Activated T-cell treated with anti-CD3 and anti-CD28 coated beads, Interleukin-2, amount 50 U/mL, for 72 hours (primary cell): ENCODE results near the gene ZNF558. TPM values are rescaled to one million over a fixed set of nuclear protein-coding genes. Genes with fewer than 3 reads are reported as not detected.
"Not testable (repeated sequence)": the region's sequence is repeated elsewhere in the genome, so short reads cannot be mapped to it uniquely, and the experiment has no call there.

ENCODE experiments used
- ATAC-seq, 2 donors: fragments of 150-1000 bp; cut with Tn5 transposase; replicated peaks in 1 of 2; 2 replicates each; pipeline ENCODE4 v1.10.0; 2021; ENCODE audit warnings: moderate library complexity in 2 of 2, mild to moderate bottlenecking in 1 of 2
- DNase-seq, 2 donors: peaks; one replicate each; pipeline ENCODE4 v3.0.0; 2021 to 2022; ENCODE audit warnings: mixed read lengths in 1 of 2
- H3K27ac Mint-ChIP-seq: one replicate; pipeline ENCODE4 v1.8.0; 2022; ENCODE audit warnings: mild to moderate bottlenecking, moderate library complexity, mixed read lengths
- H3K27me3 Mint-ChIP-seq: one replicate; pipeline ENCODE4 v1.8.0; 2022; ENCODE audit warnings: low read depth, mixed read lengths
- H3K36me3 Mint-ChIP-seq, 2 donors: one replicate each; pipeline ENCODE4 v1.8.0; 2022; ENCODE audit warnings: mixed read lengths in 2 of 2, mild to moderate bottlenecking in 1 of 2; ENCODE audit not compliant: insufficient read depth in 2 of 2
- H3K4me1 Mint-ChIP-seq: one replicate; pipeline ENCODE4 v1.8.0; 2022; ENCODE audit warnings: low read depth, mixed read lengths
- H3K4me3 Mint-ChIP-seq, 2 donors: one replicate each; pipeline ENCODE4 v1.8.0; 2022; ENCODE audit warnings: mild to moderate bottlenecking in 2 of 2, mixed read lengths in 2 of 2, moderate library complexity in 2 of 2
- H3K9me3 Mint-ChIP-seq, 2 donors: one replicate each; pipeline ENCODE4 v1.8.0; 2022; ENCODE audit warnings: mixed read lengths in 2 of 2
- total RNA-seq, 2 donors: library from RNA; stranded (reverse); gene quantifications; one replicate each; pipeline ENCODE4 v1.2.3, GENCODE V29; 2022

The ZNF558 gene
- total RNA-seq, 2 donors from 2014 or later = 52.2 to 53.7 TPM

DNA sequence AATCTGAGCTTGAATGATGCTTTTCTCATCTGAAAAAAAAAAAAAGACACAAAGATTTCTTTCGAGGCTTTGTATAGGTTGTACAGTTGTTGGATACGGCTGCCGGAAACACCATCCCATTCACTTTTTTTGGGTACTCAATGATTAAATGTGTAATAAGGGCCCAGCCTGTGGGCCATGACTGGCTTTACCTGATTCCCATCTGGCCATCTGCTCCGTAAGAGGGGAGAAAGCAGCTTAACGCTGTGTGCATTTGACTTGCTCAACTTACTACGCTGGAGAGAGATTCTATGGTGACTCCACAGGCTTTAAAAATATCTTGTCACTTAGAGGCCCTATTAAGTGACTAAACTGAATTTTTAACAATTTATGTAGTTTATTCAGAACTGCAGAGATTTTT is 731 bp downstream of the ZNF558 start:
- DNase-seq (no peak), ATAC-seq (no peak)
- H3K9me3 Mint-ChIP-seq = peaks cover 2 to 3% of the 10 kb centered on the region in 2 donors
- H3K4me3 Mint-ChIP-seq = peak overlapping the region; percentile 81 to 88
- H3K4me1 Mint-ChIP-seq = peaks cover 15% of the 10 kb centered on the region
- peaks cover 2% of the 10 kb centered on the region for H3K27me3 Mint-ChIP-seq
- peaks cover 4 to 17% of the 10 kb centered on the region in 2 donors for H3K36me3 Mint-ChIP-seq
- peak overlapping the region; percentile 86 for H3K27ac Mint-ChIP-seq

- Mint-ChIP-seq H3K4me1 (peaks cover 8% of the 10 kb centered on the region), H3K27me3 (no peaks in the 10 kb centered on the region), H3K36me3 (peaks cover 25 to 39% of the 10 kb centered on the region in 2 donors), H3K9me3 (no peaks in the 10 kb centered on the region), H3K4me3 (no peak overlapping the region), H3K27ac (no peak overlapping the region)
- ATAC-seq = no peak
- DNase-seq = no peak
These were observed 4.8 kb downstream of the ZNF558 start for GRCh38 chr19:8827277-8827676.

DNA sequence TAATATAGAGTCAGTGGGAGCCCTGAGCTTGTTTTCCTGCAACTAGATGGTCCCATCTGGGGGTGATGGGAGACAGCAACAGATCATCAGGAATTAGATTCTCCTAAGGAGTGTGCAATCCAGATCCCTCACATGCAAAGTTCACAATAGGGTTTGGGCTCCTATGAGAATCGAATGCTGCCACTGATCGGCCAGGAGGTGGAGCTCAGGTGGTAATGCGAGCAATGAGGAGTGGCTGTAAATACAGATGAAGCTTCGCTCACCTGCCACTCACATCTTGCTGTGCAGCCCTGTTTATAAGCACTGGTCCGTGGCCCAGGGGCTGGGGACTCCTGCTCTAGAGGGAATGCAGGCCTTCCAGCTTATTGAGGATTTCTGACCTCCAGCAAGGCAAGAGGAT is 5.7 kb downstream of the ZNF558 start:
- Mint-ChIP-seq H3K4me3 (no peak overlapping the region), H3K27me3 (no peaks in the 10 kb centered on the region)
- DNase-seq = no peak

GRCh38 chr19:8821748-8822241 is 10.3 kb downstream of the ZNF558 start:
- no peaks in the 10 kb centered on the region for H3K27me3 Mint-ChIP-seq
- H3K27ac Mint-ChIP-seq = no peak overlapping the region
- H3K4me3 Mint-ChIP-seq = no peak overlapping the region
- ATAC-seq (no peak), DNase-seq (no peak)
- H3K9me3 Mint-ChIP-seq = peaks cover 7 to 12% of the 10 kb centered on the region in 2 donors
- H3K4me1 Mint-ChIP-seq = no peaks in the 10 kb centered on the region
- peaks cover 58 to 66% of the 10 kb centered on the region in 2 donors for H3K36me3 Mint-ChIP-seq

More for the DNA sequence above, 5.7 kb downstream of the ZNF558 start:
- no peak overlapping the region for H3K27ac Mint-ChIP-seq
- H3K4me1 Mint-ChIP-seq = peaks cover 5% of the 10 kb centered on the region
- no peak for ATAC-seq
- no peaks in the 10 kb centered on the region for H3K9me3 Mint-ChIP-seq
- peaks cover 32 to 45% of the 10 kb centered on the region in 2 donors for H3K36me3 Mint-ChIP-seq

GRCh38 chr19:8820234-8820633 is 11.9 kb downstream of the ZNF558 start:
- peaks cover 12 to 20% of the 10 kb centered on the region in 2 donors for H3K9me3 Mint-ChIP-seq
- DNase-seq (no peak), ATAC-seq (no peak)
- H3K4me3 Mint-ChIP-seq = no peak overlapping the region
- no peak overlapping the region for H3K27ac Mint-ChIP-seq
- H3K36me3 Mint-ChIP-seq = peaks cover 66 to 81% of the 10 kb centered on the region in 2 donors
- H3K4me1 Mint-ChIP-seq = no peaks in the 10 kb centered on the region
- no peaks in the 10 kb centered on the region for H3K27me3 Mint-ChIP-seq

- H3K9me3 Mint-ChIP-seq = peaks cover 23 to 35% of the 10 kb centered on the region in 2 donors
- DNase-seq = no peak
These were observed 16.3 kb downstream of the ZNF558 start for GRCh38 chr19:8815780-8816179.

GRCh38 chr19:8814176-8814575 is 17.9 kb downstream of the ZNF558 start:
- H3K9me3 Mint-ChIP-seq = peaks cover 25 to 32% of the 10 kb centered on the region in 2 donors
- H3K27me3 Mint-ChIP-seq = no peaks in the 10 kb centered on the region
- no peak overlapping the region for H3K4me3 Mint-ChIP-seq
- no peak overlapping the region for H3K27ac Mint-ChIP-seq
- H3K4me1 Mint-ChIP-seq = no peaks in the 10 kb centered on the region
- peaks cover 63 to 90% of the 10 kb centered on the region in 2 donors for H3K36me3 Mint-ChIP-seq
- ATAC-seq (no peak), DNase-seq (no peak)

More at GRCh38 chr19:8815780-8816179, 16.3 kb downstream of the ZNF558 start:
- no peak overlapping the region for H3K27ac Mint-ChIP-seq
- H3K4me3 Mint-ChIP-seq = no peak overlapping the region
- no peaks in the 10 kb centered on the region for H3K4me1 Mint-ChIP-seq
- H3K36me3 Mint-ChIP-seq = peaks cover 66 to 94% of the 10 kb centered on the region in 2 donors
- ATAC-seq = no peak
- no peaks in the 10 kb centered on the region for H3K27me3 Mint-ChIP-seq

DNA sequence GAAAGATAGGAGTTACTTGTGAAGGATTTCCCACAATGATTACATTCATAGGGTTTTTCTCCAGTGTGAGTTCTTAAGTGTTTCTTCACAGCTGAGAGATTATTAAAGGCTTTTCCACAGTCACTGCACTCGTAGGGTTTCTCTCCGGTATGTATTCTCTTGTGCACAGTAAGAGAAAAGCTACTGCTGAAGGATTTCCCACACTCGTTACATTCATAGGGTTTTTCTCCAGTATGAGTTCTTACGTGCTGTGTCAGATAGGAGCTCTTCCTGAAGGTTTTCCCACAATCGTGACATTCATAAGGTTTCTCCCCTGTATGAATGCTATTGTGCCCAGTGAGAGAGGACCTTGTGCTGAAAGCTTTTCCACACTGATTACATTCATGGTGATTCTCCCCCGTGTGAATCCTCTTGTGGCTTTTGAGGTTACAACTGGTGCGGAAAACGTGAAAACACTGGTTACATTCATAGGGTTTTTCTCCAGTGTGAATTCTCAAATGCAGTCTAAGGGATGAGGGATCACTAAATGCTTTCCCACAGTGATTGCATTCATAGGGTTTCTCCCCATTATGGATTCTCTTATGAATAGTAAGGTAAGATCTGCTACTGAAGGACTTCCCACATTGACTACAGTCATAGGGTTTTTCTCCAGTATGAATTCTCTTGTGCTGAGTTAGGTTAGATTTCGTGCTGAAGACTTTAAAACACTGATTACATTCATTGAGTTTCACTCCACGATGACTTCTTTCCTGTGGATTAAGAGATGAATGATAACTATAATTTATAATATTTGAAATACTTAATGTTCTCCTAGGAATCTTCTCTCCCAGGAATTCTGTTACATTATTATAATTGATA is 20.6 kb downstream of the ZNF558 start:
- Mint-ChIP-seq H3K27ac (no peak overlapping the region), H3K4me1 (no peaks in the 10 kb centered on the region), H3K9me3 (peaks cover 31 to 38% of the 10 kb centered on the region in 2 donors), H3K27me3 (no peaks in the 10 kb centered on the region), H3K4me3 (no peak overlapping the region), H3K36me3 (peaks cover 64 to 88% of the 10 kb centered on the region in 2 donors)
- DNase-seq = no peak
- ATAC-seq = no peak

DNA sequence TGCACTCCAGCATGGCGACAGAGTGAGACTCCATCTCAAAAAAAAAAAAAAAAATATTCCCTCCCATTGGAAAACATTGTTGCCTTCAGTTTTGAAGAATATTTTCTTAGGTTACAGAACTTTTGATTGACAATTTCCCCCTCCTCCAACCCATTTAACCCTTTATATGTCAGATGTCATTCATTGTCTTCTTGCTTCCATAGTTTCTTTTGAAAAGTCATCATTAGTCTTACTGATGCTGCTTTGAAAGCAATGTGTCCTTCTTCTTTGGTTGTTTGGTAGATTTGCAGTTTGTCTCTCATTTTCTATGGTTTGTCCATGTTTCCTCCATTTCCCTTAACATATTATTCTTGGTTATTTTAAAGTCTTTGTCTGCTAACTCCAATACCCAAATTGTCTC is 25.4 kb downstream of the ZNF558 start:
- Mint-ChIP-seq H3K27me3 (no peaks in the 10 kb centered on the region), H3K27ac (no peak overlapping the region), H3K4me1 (no peaks in the 10 kb centered on the region), H3K9me3 (peaks cover 27 to 38% of the 10 kb centered on the region in 2 donors), H3K36me3 (peaks cover 49 to 75% of the 10 kb centered on the region in 2 donors), H3K4me3 (no peak overlapping the region)
- ATAC-seq = no peak
- no peak for DNase-seq

DNA sequence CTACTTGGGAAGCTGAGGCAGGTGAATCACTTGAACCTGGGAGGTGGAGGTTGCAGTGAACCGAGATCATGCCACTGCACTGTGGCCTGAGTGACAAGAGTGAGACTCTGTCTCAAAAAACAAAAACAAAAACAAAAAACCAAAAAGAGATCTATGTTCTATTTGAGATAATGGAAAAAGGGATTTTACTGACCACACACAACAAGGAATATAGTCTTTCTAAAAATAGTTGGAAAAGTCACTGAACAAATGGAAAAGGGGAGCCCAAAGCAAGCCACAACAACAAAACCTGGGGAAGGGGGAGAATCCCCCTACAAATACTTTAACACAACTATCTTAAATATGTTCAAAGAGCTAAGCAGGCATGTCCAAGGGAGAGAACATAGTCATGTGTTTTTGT is 37.3 kb downstream of the ZNF558 start:
- no peak for ATAC-seq
- H3K4me3 Mint-ChIP-seq = no peak overlapping the region
- H3K27ac Mint-ChIP-seq = no peak overlapping the region
- peaks cover 3 to 4% of the 10 kb centered on the region in 2 donors for H3K36me3 Mint-ChIP-seq
- H3K27me3 Mint-ChIP-seq = no peaks in the 10 kb centered on the region
- H3K4me1 Mint-ChIP-seq = no peaks in the 10 kb centered on the region
- DNase-seq = no peak
- peaks cover 7 to 8% of the 10 kb centered on the region in 2 donors for H3K9me3 Mint-ChIP-seq

- H3K27ac Mint-ChIP-seq, H3K36me3 Mint-ChIP-seq, H3K4me3 Mint-ChIP-seq, ATAC-seq, H3K27me3 Mint-ChIP-seq, H3K9me3 Mint-ChIP-seq, H3K4me1 Mint-ChIP-seq, DNase-seq: not testable (repeated sequence)
These were observed 58.5 kb downstream of the ZNF558 start for GRCh38 chr19:8773587-8773986.

GRCh38 chr19:8769265-8769664 is 62.8 kb downstream of the ZNF558 start:
- H3K36me3 Mint-ChIP-seq, DNase-seq, H3K27me3 Mint-ChIP-seq, ATAC-seq, H3K9me3 Mint-ChIP-seq, H3K27ac Mint-ChIP-seq, H3K4me3 Mint-ChIP-seq, H3K4me1 Mint-ChIP-seq: not testable (repeated sequence)

- not testable (repeated sequence) for H3K4me1 Mint-ChIP-seq, ATAC-seq, H3K27me3 Mint-ChIP-seq, H3K4me3 Mint-ChIP-seq, H3K36me3 Mint-ChIP-seq, H3K27ac Mint-ChIP-seq, DNase-seq, H3K9me3 Mint-ChIP-seq
These were observed 64.8 kb downstream of the ZNF558 start for GRCh38 chr19:8767257-8767656.
